Duodenal mucosa (tissue), 2 donors: ENCODE results near the gene MAP4K1.

Experiments
- H3K27ac ChIP-seq: one replicate; pipeline ENCODE4 v1.7.0; 2013; ENCODE audit warnings: low read depth, low read length
- H3K27me3 ChIP-seq, 2 donors: one replicate each; pipeline ENCODE4 v1.7.0; 2013; ENCODE audit warnings: low read length in 2 of 2, control low read depth in 1 of 2; ENCODE audit not compliant: insufficient read depth in 2 of 2, control insufficient read depth in 1 of 2
- H3K36me3 ChIP-seq, 2 donors: one replicate each; pipeline ENCODE4 v1.7.0; 2013; ENCODE audit warnings: low read length in 2 of 2, control low read depth in 1 of 2; ENCODE audit not compliant: insufficient read depth in 2 of 2, control insufficient read depth in 1 of 2
- H3K4me1 ChIP-seq, 2 donors: one replicate each; pipeline ENCODE4 v1.7.0; 2013; ENCODE audit warnings: low read length in 2 of 2, control low read depth in 1 of 2; ENCODE audit not compliant: insufficient read depth in 2 of 2, control insufficient read depth in 1 of 2
- H3K4me3 ChIP-seq, 2 donors: one replicate each; pipeline ENCODE4 v1.7.0; 2013; ENCODE audit warnings: low read length in 2 of 2, low read depth in 1 of 2
- H3K9ac ChIP-seq, 2 donors: one replicate each; pipeline ENCODE4 v1.7.0; 2013; ENCODE audit warnings: low read length in 2 of 2, low read depth in 1 of 2
- H3K9me3 ChIP-seq, 2 donors: one replicate each; pipeline ENCODE4 v1.7.0; 2013; ENCODE audit warnings: low read length in 2 of 2, control low read depth in 1 of 2; ENCODE audit not compliant: control insufficient read depth in 1 of 2

MAP4K1 gene

GRCh38 chr19:38549061-38549460 is 68.7 kb downstream of the MAP4K1 start:
- H3K9me3 ChIP-seq: no peaks in the 10 kb centered on the region
- H3K9ac ChIP-seq: no peak overlapping the region
- H3K4me1 ChIP-seq: peaks cover 0 to 7% of the 10 kb centered on the region in 2 donors
- no peak overlapping the region for H3K27ac ChIP-seq
- H3K27me3 ChIP-seq: peaks cover 0 to 3% of the 10 kb centered on the region in 2 donors
- H3K36me3 ChIP-seq: no peaks in the 10 kb centered on the region
- no peak overlapping the region for H3K4me3 ChIP-seq

- Histone ChIP-seq H3K27me3 (no peaks in the 10 kb centered on the region), H3K9me3 (no peaks in the 10 kb centered on the region), H3K36me3 (no peaks in the 10 kb centered on the region), H3K9ac (no peak overlapping the region), H3K4me3 (no peak overlapping the region), H3K27ac (no peak overlapping the region), H3K4me1 (peaks cover 0 to 8% of the 10 kb centered on the region in 2 donors)
Measured at GRCh38 chr19:38547421-38547820, 70.3 kb downstream of the MAP4K1 start.

- Histone ChIP-seq H3K27me3 (no peaks in the 10 kb centered on the region), H3K36me3 (no peaks in the 10 kb centered on the region), H3K4me3 (no peak overlapping the region), H3K27ac (no peak overlapping the region), H3K9me3 (no peaks in the 10 kb centered on the region), H3K4me1 (peaks cover 0 to 8% of the 10 kb centered on the region in 2 donors), H3K9ac (no peak overlapping the region)
Measured at GRCh38 chr19:38545596-38545995, 72.2 kb downstream of the MAP4K1 start.

- no peak overlapping the region for H3K4me3 ChIP-seq
- H3K36me3 ChIP-seq: no peaks in the 10 kb centered on the region
- H3K9ac ChIP-seq: no peak overlapping the region
- peaks cover 0 to 8% of the 10 kb centered on the region in 2 donors for H3K4me1 ChIP-seq
- no peaks in the 10 kb centered on the region for H3K9me3 ChIP-seq
- H3K27me3 ChIP-seq: no peaks in the 10 kb centered on the region
- H3K27ac ChIP-seq: no peak overlapping the region
Measured at GRCh38 chr19:38544569-38545315, 73.0 kb downstream of the MAP4K1 start.

GRCh38 chr19:38543807-38544568 is 73.8 kb downstream of the MAP4K1 start:
- Histone ChIP-seq H3K27me3 (no peaks in the 10 kb centered on the region), H3K27ac (no peak overlapping the region), H3K9me3 (no peaks in the 10 kb centered on the region), H3K9ac (no peak overlapping the region), H3K4me1 (peaks cover 0 to 8% of the 10 kb centered on the region in 2 donors), H3K36me3 (no peaks in the 10 kb centered on the region), H3K4me3 (peak overlapping the region in 1 of 2 donors; percentile 13)

- Histone ChIP-seq H3K4me3 (no peak overlapping the region), H3K4me1 (peaks cover 0 to 8% of the 10 kb centered on the region in 2 donors), H3K27ac (no peak overlapping the region), H3K36me3 (no peaks in the 10 kb centered on the region), H3K9me3 (no peaks in the 10 kb centered on the region), H3K9ac (no peak overlapping the region), H3K27me3 (no peaks in the 10 kb centered on the region)
Measured at GRCh38 chr19:38543286-38543806, 74.4 kb downstream of the MAP4K1 start.

- Histone ChIP-seq H3K36me3 (no peaks in the 10 kb centered on the region), H3K9ac (no peak overlapping the region), H3K4me3 (no peak overlapping the region), H3K27ac (no peak overlapping the region), H3K9me3 (no peaks in the 10 kb centered on the region), H3K4me1 (peaks cover 0 to 8% of the 10 kb centered on the region in 2 donors), H3K27me3 (no peaks in the 10 kb centered on the region)
Measured at GRCh38 chr19:38542040-38542439, 75.7 kb downstream of the MAP4K1 start.

GRCh38 chr19:38539751-38540150 is 78.0 kb downstream of the MAP4K1 start:
- H3K4me1 ChIP-seq: peaks cover 0 to 8% of the 10 kb centered on the region in 2 donors
- no peak overlapping the region for H3K27ac ChIP-seq
- H3K4me3 ChIP-seq: no peak overlapping the region
- no peaks in the 10 kb centered on the region for H3K27me3 ChIP-seq
- H3K9ac ChIP-seq: no peak overlapping the region
- H3K36me3 ChIP-seq: no peaks in the 10 kb centered on the region
- H3K9me3 ChIP-seq: peaks cover 10 to 11% of the 10 kb centered on the region in 2 donors

- H3K36me3 ChIP-seq: no peaks in the 10 kb centered on the region
- H3K9ac ChIP-seq: no peak overlapping the region
- H3K27me3 ChIP-seq: no peaks in the 10 kb centered on the region
- H3K4me1 ChIP-seq: peaks cover 0 to under 1% of the 10 kb centered on the region in 2 donors
- H3K4me3 ChIP-seq: no peak overlapping the region
- no peak overlapping the region for H3K27ac ChIP-seq
- H3K9me3 ChIP-seq: peaks cover 10 to 11% of the 10 kb centered on the region in 2 donors
Measured at GRCh38 chr19:38538793-38539528, 78.8 kb downstream of the MAP4K1 start.
